PFSK-1 (cell line): ENCODE results near the gene PTPN22.

ENCODE experiments used
- POLR2AphosphoS5 ChIP-seq: IDR thresholded peaks from 2 replicates; pipeline ENCODE4 v1.6.1; 2012; ENCODE audit warnings: low read depth, mild to moderate bottlenecking, control low read depth, low read length, moderate library complexity
- TAF1 ChIP-seq: IDR thresholded peaks from 2 replicates; pipeline ENCODE4 v1.6.1; 2012; ENCODE audit warnings: low read length, control low read depth, borderline replicate concordance; ENCODE audit not compliant: insufficient read depth

- no peak for TF ChIP-seq POLR2AphosphoS5
- no peak for TF ChIP-seq TAF1
Measured at GRCh38 chr1:113821916-113822315, 49.6 kb downstream of the PTPN22 start.
